GM20000 (cell line): Measurements from ENCODE around the gene CHD5.

ENCODE experiments used
- DNase-seq: peaks from one replicate; pipeline ENCODE4 v3.0.0; 2012; ENCODE audit warnings: low spot score
- TF ChIP-seq, protein P1 (sequence below): IDR thresholded peaks from 2 replicates; pipeline ENCODE4 v1.5.1; 2012; ENCODE audit warnings: mild to moderate bottlenecking, control low read depth; ENCODE audit errors: extremely low read depth, missing control alignments

The CHD5 gene

DNA sequence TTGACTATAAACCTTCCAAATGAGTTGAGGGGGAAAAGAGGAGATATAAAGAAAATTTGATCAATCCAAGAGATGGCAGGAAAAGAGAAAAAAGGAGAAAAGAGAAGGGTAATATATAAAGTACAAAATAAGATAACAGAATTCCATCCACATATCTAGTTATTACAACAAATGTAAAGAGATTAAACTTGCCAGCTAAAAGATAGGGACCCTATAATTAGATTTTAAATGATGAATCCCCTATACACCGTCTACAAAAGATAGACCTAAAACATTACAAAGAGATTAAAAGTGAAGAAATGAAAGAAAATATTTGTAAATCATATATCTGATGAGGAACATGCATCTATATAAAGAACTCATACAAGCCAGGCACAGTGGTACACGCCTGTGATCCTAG is 63.1 kb downstream of the CHD5 start:
- TF ChIP-seq, protein P1, sequence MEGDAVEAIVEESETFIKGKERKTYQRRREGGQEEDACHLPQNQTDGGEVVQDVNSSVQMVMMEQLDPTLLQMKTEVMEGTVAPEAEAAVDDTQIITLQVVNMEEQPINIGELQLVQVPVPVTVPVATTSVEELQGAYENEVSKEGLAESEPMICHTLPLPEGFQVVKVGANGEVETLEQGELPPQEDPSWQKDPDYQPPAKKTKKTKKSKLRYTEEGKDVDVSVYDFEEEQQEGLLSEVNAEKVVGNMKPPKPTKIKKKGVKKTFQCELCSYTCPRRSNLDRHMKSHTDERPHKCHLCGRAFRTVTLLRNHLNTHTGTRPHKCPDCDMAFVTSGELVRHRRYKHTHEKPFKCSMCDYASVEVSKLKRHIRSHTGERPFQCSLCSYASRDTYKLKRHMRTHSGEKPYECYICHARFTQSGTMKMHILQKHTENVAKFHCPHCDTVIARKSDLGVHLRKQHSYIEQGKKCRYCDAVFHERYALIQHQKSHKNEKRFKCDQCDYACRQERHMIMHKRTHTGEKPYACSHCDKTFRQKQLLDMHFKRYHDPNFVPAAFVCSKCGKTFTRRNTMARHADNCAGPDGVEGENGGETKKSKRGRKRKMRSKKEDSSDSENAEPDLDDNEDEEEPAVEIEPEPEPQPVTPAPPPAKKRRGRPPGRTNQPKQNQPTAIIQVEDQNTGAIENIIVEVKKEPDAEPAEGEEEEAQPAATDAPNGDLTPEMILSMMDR, result no peak
- DNase-seq, result no peak

DNA sequence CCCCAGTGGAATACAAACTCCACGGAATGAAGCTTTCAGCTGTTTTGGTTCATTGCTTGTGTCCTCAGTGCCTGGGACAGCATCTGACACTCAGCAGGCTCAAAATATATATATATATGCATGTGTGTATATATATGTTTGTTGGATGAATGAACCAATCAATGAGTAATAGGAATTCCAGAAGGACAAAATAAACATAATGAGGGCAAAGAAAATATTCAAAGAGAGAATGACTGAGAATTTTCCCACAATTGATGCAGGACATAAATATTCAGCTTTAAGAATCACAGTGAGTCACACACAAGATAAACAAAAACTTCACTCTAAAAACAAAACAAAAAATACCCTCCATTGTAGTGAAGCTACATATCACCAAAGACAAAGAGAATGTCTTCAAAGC is 64.0 kb downstream of the CHD5 start:
- TF ChIP-seq, protein P1, result no peak
- no peak for DNase-seq

DNA sequence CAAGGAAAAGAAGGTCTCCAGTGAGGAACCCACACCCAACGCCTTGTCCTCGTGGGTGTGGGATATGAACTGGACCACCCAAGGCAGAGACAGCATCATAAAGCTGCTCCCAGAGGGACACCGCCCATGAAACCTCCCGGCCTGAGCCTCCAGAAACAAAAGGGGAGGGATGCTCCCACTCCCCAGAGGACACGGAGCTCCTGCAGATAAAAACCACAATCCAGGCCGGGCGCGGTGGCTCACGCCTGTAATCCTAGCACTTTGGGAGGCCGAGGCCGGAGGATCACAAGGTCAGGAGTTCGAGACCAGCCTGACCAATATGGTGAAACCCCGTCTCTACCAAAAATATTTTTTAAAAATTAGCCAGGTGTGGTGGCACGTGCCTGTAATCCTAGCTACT is 66.4 kb downstream of the CHD5 start:
- TF ChIP-seq, protein P1, result no peak
- no peak for DNase-seq

DNA sequence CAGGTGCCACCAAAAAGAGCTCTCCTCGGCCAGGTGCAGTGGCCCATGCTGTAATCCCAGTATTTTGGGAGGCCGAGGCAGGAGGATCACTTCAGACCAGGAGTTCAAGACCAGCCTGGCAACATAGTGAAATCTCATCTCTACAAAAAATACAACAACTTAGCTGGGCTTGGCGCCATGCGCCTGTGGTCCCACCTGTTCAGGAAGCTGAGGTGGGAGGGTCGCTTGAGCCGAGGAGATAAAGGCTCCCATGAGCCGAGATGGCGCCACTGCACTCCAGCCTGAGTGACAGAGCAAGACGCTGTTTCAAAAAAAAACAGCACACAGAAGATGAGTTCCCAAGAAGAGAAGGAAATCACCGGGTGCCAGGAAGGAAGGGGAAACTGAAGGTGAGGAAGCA is 67.0 kb downstream of the CHD5 start:
- DNase-seq, result no peak
- TF ChIP-seq, protein P1, result no peak

DNA sequence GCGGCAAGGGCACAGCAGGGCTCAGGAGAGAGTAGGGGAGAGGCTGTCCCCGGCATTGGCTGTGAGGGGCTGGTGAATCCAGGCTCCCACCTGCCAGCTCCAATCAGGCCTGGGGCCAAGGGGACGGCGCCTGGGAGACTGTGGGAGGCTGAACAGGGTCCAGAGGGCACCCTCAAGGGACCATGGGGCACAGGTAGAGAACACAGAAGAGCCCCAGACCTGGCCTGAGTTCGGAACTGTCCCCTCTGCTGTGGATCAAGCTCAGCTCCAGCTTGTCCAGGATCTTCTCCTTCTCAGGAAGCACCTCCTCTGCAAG is 67.5 kb downstream of the CHD5 start:
- TF ChIP-seq, protein P1, result no peak
- DNase-seq, result no peak

DNA sequence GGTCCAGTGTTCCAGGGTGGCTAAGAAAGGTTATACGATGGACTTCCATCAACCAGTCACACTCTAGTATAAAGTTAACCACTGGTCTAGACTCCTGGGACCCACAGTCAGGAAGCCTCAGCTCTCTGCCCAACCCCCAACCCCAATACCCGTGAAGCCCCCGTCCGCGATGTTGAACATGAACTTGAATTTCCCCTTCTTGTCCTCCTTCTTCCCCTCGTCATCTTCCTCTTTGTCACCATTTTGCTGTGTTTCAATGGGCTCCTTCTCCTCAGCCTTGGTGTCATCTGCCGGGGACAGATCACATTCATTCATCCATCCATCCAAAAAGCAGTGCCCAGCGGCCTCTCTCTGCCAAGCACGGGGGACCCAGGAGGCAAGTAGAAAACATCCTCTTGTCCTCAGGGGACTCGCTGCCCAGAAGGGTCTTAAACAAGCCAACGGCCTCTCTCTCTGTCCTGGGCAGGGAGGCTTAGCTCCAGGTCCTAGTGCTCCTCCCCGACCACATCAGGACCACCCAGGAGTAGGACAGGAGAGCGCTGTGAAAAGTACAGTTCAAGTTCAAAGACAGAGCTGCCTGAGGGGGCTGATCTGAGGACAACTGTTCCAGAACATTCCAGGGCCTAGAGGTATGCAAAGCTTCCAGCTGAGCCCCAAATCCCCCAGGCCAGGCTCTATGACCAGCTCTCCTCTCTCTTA is 68.0 kb downstream of the CHD5 start:
- no peak for DNase-seq
- TF ChIP-seq, protein P1, result no peak

DNA sequence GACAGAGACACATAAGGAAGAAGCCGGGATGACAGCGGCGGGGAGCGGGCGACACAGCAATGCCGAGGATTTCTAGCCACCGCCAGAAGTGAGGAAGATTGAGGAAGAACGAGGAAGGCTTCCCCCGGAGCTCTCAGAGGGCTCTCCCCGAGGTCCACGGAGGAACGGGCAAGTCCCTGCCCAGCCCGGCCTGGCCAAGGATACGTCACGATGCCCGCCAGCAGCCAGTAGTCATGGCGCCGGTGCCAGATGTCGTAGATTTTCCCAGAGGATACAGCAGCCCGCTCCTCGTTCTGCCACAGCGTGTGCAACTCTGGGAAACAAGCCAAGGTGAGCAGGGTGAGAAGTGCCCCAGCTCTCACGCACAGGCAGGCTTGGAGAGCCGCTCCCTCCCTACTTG is 68.5 kb downstream of the CHD5 start:
- TF ChIP-seq, protein P1, result no peak
- DNase-seq, result no peak

DNA sequence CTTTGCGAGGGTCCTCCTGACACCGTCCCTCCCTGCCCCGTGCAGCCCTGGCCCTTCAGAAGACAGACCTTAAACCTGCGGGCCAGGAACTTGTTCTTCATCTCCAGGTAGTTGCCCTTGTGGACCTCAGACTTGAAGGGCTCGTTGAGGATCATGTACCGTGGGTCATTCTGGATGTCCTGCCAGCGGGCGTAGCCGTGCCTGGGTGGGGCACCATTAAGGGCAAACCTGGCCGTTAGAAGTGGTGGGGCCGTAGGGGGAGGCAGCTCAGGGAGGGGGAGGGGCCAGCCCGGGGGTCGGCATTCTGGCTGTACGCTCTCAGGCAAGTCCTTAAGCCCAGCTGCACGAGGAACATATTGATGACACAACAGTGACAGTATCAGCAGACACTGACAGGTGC is 69.8 kb downstream of the CHD5 start:
- DNase-seq, result no peak
- TF ChIP-seq, protein P1, result no peak
